ENCODE data around the gene NRF1. TPM values are rescaled to one million over a fixed set of nuclear protein-coding genes. Genes with fewer than 3 reads are reported as not detected.

Gene NRF1
- total and polyA plus RNA-seq, 2 of the 13 experiments (the other 11 are each of a cell fraction or from before 2014, with no cell fraction given): 9.3 to 10.1 TPM

GRCh38 chr7:129667116-129667515 is 55.6 kb downstream of the NRF1 start:
- Histone ChIP-seq H3K4me1 (ENCODE audit: insufficient read depth, low read length) (no peaks in the 10 kb centered on the region), H4K20me1 (ENCODE audit: insufficient read depth, low read length) (no peaks in the 10 kb centered on the region), H3K36me3 (replicated peaks in 1 of 2; ENCODE audit: control insufficient read depth in 1 of 2, insufficient read depth in 2 of 2, low read length in 2 of 2) (peaks cover 0 to 12% of the 10 kb centered on the region in 2 experiments; a peak in 2 of 5 replicates), H3K9ac (ENCODE audit: insufficient read depth, low read depth, low read length) (no peak overlapping the region), H3K4me3 (replicated peaks in 1 of 3; ENCODE audit: insufficient read depth in 1 of 3, low read depth in 2 of 3, low read length in 3 of 3) (no peak overlapping the region), H3K4me2 (ENCODE audit: low read depth, low read length) (no peak overlapping the region), H3K27me3 (ENCODE audit: control insufficient read depth in 1 of 2, insufficient read depth in 2 of 2, low read length in 2 of 2) (no peaks in the 10 kb centered on the region), H3K9me3 (ENCODE audit: low read length) (peaks cover under 1% of the 10 kb centered on the region; the same call in 1 of the 2 replicates), H2AFZ (ENCODE audit: low read length) (no peak overlapping the region), H3K79me2 (ENCODE audit: insufficient read depth, low read length) (no peaks in the 10 kb centered on the region), H3K27ac (ENCODE audit: extremely low read length, insufficient read depth, low read length) (no peak overlapping the region)
- TF ChIP-seq THAP8 (CRISPR knock-in tag; IDR thresholded peaks at IDR 0.05; ENCODE audit: borderline replicate concordance) (no peak), ZNF569 (CRISPR knock-in tag; IDR thresholded peaks at IDR 0.05; ENCODE audit: borderline replicate concordance) (no peak), ZNF784 (CRISPR knock-in tag; IDR thresholded peaks at IDR 0.05; ENCODE audit: borderline replicate concordance) (no peak), ZNF24 (IDR thresholded peaks at IDR 0.05) (no peak), ZNF883 (CRISPR knock-in tag; IDR thresholded peaks at IDR 0.05; ENCODE audit: not compliant biosample characterization) (no peak), ZBTB37 (CRISPR knock-in tag; IDR thresholded peaks at IDR 0.05) (no peak), PLRG1 (conservative IDR thresholded peaks at IDR 0.05) (no peak)
- DNase-seq (ENCODE audit: low spot score) (no peak), FAIRE-seq (no peak), ATAC-seq (no peak)
- ChIA-PET POLR2A (no interaction called here), CTCF (ENCODE audit: low intra/inter-chr PET ratio, low total read pairs) (no interaction called here)
- no TSS peak for BruUV-seq (replicated peaks)
- intact Hi-C loops (cut with micrococcal nuclease; ENCODE audit: unreplicated experiment) (no loop called here), in situ Hi-C loops (cut with HindIII; ENCODE audit: extremely low pct_ligation_motif_present, low pct_unique_long_range_greater_than_20kb) (loop anchor here (10.0 kb wide), 1 partner anchor 348 kb away; no protein-coding TSS in a partner anchor)
- WGBS (ENCODE audit: low lambda C conversion rate): 98% methylated on average over 4 of the region's 4 CpGs
